ENCODE results near the gene CDH4. TPM values are rescaled to one million over a fixed set of nuclear protein-coding genes. Genes with fewer than 3 reads are reported as not detected.

CDH4 gene
- total and polyA plus RNA-seq, 2 of the 4 experiments (the other 2 are of a cell fraction), result 1.6 to 3.5 TPM

DNA sequence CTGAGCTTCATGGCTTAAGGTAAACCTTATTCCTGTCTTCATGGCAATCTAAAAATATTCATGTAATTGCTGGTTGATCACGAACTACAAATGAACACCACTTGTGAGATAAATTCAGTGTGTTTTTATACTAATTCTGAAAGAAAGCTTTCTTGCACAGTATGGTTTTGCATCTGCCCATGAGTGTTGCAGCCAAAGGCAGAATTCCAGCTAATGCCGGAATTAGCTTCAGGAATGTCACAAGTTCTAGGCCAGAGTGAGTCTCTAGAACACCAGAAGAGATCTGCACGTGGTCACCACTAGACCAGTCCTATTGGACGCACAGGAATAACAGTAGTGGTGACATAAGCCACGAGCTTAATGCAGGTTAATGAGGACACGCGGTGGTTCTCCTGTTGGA, 223.7 kb downstream of the CDH4 start:
- in situ Hi-C loops (cut with MboI; ENCODE audit: low sequenced_read_pairs), result no loop called here
- TF ChIP-seq NFE2L2 (IDR thresholded peaks at IDR 0.05; ENCODE audit: low read depth, low read length) (no peak), MAFK (IDR thresholded peaks at IDR 0.05; ENCODE audit: low read depth, low read length) (no peak), SMC3 (IDR thresholded peaks at IDR 0.05; ENCODE audit: low read depth, low read length) (no peak)
- CTCF ChIA-PET, result no interaction called here

More for the DNA sequence above, 223.7 kb downstream of the CDH4 start:
- Histone ChIP-seq H2BK5ac (ENCODE audit: low read depth, low read length, poor library complexity, severe bottlenecking) (no peak overlapping the region), H3K4me3 (ENCODE audit: insufficient read depth, low read depth, low read length) (no peak overlapping the region), H2AFZ (replicated peaks; ENCODE audit: low read length, poor library complexity) (no peak overlapping the region), H3K4ac (ENCODE audit: low read depth, low read length) (no peak overlapping the region), H3K9ac (ENCODE audit: low read depth, low read length) (no peak overlapping the region), H4K20me1 (ENCODE audit: insufficient read depth, low read length) (no peaks in the 10 kb centered on the region), H3K56ac (ENCODE audit: extremely low read depth, insufficient read depth, low read length) (no peak overlapping the region), H3K14ac (replicated peaks; ENCODE audit: low read depth, low read length) (no peak overlapping the region), H3K36me3 (ENCODE audit: control insufficient read depth, insufficient read depth, low read length) (no peaks in the 10 kb centered on the region), H3K79me1 (ENCODE audit: low read depth in 1 of 2, low read length in 2 of 2) (no peaks in the 10 kb centered on the region), H3K4me2 (ENCODE audit: low read depth, low read length) (no peak overlapping the region), H3K9me1 (ENCODE audit: insufficient read depth, low read length) (no peaks in the 10 kb centered on the region), H2BK20ac (ENCODE audit: low read depth, low read length) (no peak overlapping the region), H2BK120ac (ENCODE audit: low read depth, low read length) (no peak overlapping the region), H2AK9ac (replicated peaks; ENCODE audit: low read depth, low read length, poor library complexity) (no peak overlapping the region), H3K27me3 (ENCODE audit: control insufficient read depth, insufficient read depth, low read length) (no peaks in the 10 kb centered on the region), H2BK15ac (ENCODE audit: low read depth, low read length) (no peak overlapping the region), H4K91ac (ENCODE audit: insufficient read depth, low read depth, low read length) (no peak overlapping the region), H3K9me3 (ENCODE audit: control insufficient read depth, insufficient read depth, low read length) (peaks cover 5% of the 10 kb centered on the region), H3K18ac (ENCODE audit: low read depth, low read length) (no peak overlapping the region), H3K23ac (ENCODE audit: low read depth, low read length) (no peak overlapping the region), H4K8ac (ENCODE audit: low read depth in 2 of 2, low read length in 2 of 2) (no peak overlapping the region), H3K27ac (ENCODE audit: insufficient read depth, low read length) (no peak overlapping the region), H4K5ac (ENCODE audit: low read depth, low read length) (no peak overlapping the region), H2AK5ac (ENCODE audit: low read depth, low read length) (no peak overlapping the region), H3K4me1 (ENCODE audit: control insufficient read depth, insufficient read depth, low read length) (no peaks in the 10 kb centered on the region)
- dilution Hi-C loops (cut with HindIII; ENCODE audit: low sequenced_read_pairs, unreplicated experiment), result no loop called here
- BruUV-seq (replicated peaks), result no TSS peak
- ATAC-seq (ENCODE audit: low read depth) (no peak), DNase-seq (no peak)
- intact Hi-C loops (cut with micrococcal nuclease), result no loop called here
- POLR2A ChIA-PET (ENCODE audit: unreplicated experiment), result no interaction called here
- 69% methylated on average over 1 of the region's 7 CpGs; no CpG with 5 or more reads in 1 of the 2 experiments for WGBS, 2 experiments (ENCODE audit: extremely low coverage in 2 of 2, insufficient read length in 1 of 2)

Measured in IMR-90 (cell line).